Hindlimb muscle (tissue), 1 donor: ENCODE measurements around the gene GPR33. TPM values are rescaled to one million over a fixed set of nuclear protein-coding genes. Genes with fewer than 3 reads are reported as not detected.
"Not testable (repeated sequence)": the region's sequence is repeated elsewhere in the genome, so short reads cannot be mapped to it uniquely, and the experiment has no call there.

Source experiments
- DNase-seq: peaks from one replicate; pipeline ENCODE4 v3.0.0-alpha.2; 2013
- polyA plus RNA-seq: library from polyadenylated mRNA; unstranded; fragments of 120-200 nt; gene quantifications from one replicate; pipeline ENCODE4 v1.2.1, GENCODE V29; 2013; ENCODE audit not compliant: insufficient read length

GPR33 gene
- polyA plus RNA-seq: not detected

- no peak for DNase-seq
Measured at GRCh38 chr14:31487886-31488285, at the start of gene GPR33. TSS of gene GPR33 (minus strand) at chr14:31488039. CDS start at chr14:31483965, 4,074 bp downstream.

- DNase-seq: no peak
Measured at GRCh38 chr14:31536201-31536960, 48.5 kb upstream of the GPR33 start.

GRCh38 chr14:31530136-31530535 is 42.3 kb upstream of the GPR33 start:
- no peak for DNase-seq

GRCh38 chr14:31529053-31529452 is 41.2 kb upstream of the GPR33 start:
- DNase-seq: no peak

GRCh38 chr14:31527546-31527945 is 39.7 kb upstream of the GPR33 start:
- DNase-seq: no peak

- DNase-seq: no peak
Measured at GRCh38 chr14:31527087-31527486, 39.2 kb upstream of the GPR33 start.

GRCh38 chr14:31510855-31511254 is 23.0 kb upstream of the GPR33 start:
- no peak for DNase-seq

GRCh38 chr14:31510222-31510621 is 22.4 kb upstream of the GPR33 start:
- no peak for DNase-seq

- DNase-seq: no peak
Measured at GRCh38 chr14:31508135-31508534, 20.3 kb upstream of the GPR33 start.

- DNase-seq: peak; percentile 15
Measured at GRCh38 chr14:31505411-31505810, 17.6 kb upstream of the GPR33 start.

GRCh38 chr14:31501870-31502269 is 14.0 kb upstream of the GPR33 start:
- no peak for DNase-seq

GRCh38 chr14:31492759-31493498 is 5.1 kb upstream of the GPR33 start:
- DNase-seq: no peak

- no peak for DNase-seq
Measured at GRCh38 chr14:31489691-31490090, 1.9 kb upstream of the GPR33 start.

- DNase-seq: no peak
Measured at GRCh38 chr14:31486764-31487163, 1.1 kb downstream of the GPR33 start.

GRCh38 chr14:31484754-31485153 is 3.1 kb downstream of the GPR33 start:
- DNase-seq: no peak

GRCh38 chr14:31480156-31480555 is 7.7 kb downstream of the GPR33 start:
- DNase-seq: no peak

GRCh38 chr14:31479027-31479426 is 8.8 kb downstream of the GPR33 start:
- DNase-seq: no peak

- DNase-seq: no peak
Measured at GRCh38 chr14:31477248-31477647, 10.6 kb downstream of the GPR33 start.

- no peak for DNase-seq
Measured at GRCh38 chr14:31476131-31476866, 11.5 kb downstream of the GPR33 start.

GRCh38 chr14:31466554-31466953 is 21.3 kb downstream of the GPR33 start:
- no peak for DNase-seq

- peak; percentile 45 for DNase-seq
Measured at GRCh38 chr14:31465111-31465510, 22.7 kb downstream of the GPR33 start.

- DNase-seq: not testable (repeated sequence)
Measured at GRCh38 chr14:31462450-31462849, 25.4 kb downstream of the GPR33 start.

GRCh38 chr14:31461545-31461944 is 26.3 kb downstream of the GPR33 start:
- no peak for DNase-seq
